Left ventricle myocardium superior (tissue), 1 donor: ENCODE measurements around the gene NKD1. TPM values are rescaled to one million over a fixed set of nuclear protein-coding genes. Genes with fewer than 3 reads are reported as not detected.

Source experiments
- ATAC-seq: fragments of 200-7000 bp; cut with Tn5 transposase; one replicate; pipeline ENCODE4 v1.9.1; 2020; ENCODE audit warnings: mild to moderate bottlenecking, moderate library complexity
- DNase-seq: peaks from one replicate; pipeline ENCODE4 v3.0.0-alpha.2; 2020
- intact Hi-C: fragments of 100-400 bp; cut with micrococcal nuclease; formaldehyde crosslinking; loops from one replicate; pipeline ENCODE4 v1.11.0; 2022
- total RNA-seq: library from RNA; stranded (reverse); fragmentation: NEBNext Ultra II Directional; extraction: Animal tissue kit (Norgen Biotek cat#: 25700); gene quantifications from one replicate; pipeline ENCODE4 v1.2.1, GENCODE V29; 2021
- donor health status: DM: no; HTN: yes; CAD: no; lungs with severe emphysema.

The NKD1 gene
- total RNA-seq, 1 donor from 2014 or later = 0.59 TPM

GRCh38 chr16:50632927-50633800 is 85.0 kb downstream of the NKD1 start:
- DNase-seq (no peak), ATAC-seq (no peak)
- intact Hi-C loops = no loop called here

- DNase-seq = no peak
- intact Hi-C loops = no loop called here
- no peak for ATAC-seq
Measured at GRCh38 chr16:50634090-50634489, 85.9 kb downstream of the NKD1 start.

GRCh38 chr16:50634947-50635346 is 86.8 kb downstream of the NKD1 start:
- intact Hi-C loops = no loop called here
- no peak for ATAC-seq
- no peak for DNase-seq

- DNase-seq = no peak
- intact Hi-C loops = no loop called here
- no peak for ATAC-seq
Measured at GRCh38 chr16:50635505-50636392, 87.6 kb downstream of the NKD1 start.

DNA sequence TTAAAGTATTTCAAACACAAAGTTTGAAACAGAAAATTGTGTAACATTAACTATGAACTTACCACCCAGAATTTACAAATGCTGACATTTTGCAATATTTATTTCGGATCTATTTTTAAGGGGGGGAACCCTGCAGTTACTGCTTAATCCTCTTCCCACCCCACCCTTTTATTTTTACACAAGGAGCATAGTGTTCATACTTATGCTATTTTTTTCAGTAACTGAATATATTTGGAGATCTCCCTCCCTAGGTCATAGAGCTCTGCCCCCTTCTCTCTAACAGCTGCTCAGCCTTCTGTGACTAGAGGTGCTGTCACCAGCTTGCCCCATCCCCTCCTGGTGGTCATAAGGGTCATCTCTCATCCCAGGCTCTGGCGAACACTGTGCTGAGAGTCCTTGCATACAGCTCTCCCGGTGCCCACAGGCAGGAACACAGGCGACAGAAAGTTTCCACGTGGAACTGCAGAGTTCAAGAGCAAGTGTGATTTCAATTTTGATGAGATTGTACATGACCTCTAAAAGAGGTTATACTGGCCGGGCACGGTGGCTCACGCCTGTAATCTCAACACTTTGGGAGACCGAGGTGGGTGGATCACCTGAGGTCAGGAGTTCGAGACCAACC is 88.7 kb downstream of the NKD1 start:
- no peak for DNase-seq
- intact Hi-C loops = no loop called here
- ATAC-seq = no peak

DNA sequence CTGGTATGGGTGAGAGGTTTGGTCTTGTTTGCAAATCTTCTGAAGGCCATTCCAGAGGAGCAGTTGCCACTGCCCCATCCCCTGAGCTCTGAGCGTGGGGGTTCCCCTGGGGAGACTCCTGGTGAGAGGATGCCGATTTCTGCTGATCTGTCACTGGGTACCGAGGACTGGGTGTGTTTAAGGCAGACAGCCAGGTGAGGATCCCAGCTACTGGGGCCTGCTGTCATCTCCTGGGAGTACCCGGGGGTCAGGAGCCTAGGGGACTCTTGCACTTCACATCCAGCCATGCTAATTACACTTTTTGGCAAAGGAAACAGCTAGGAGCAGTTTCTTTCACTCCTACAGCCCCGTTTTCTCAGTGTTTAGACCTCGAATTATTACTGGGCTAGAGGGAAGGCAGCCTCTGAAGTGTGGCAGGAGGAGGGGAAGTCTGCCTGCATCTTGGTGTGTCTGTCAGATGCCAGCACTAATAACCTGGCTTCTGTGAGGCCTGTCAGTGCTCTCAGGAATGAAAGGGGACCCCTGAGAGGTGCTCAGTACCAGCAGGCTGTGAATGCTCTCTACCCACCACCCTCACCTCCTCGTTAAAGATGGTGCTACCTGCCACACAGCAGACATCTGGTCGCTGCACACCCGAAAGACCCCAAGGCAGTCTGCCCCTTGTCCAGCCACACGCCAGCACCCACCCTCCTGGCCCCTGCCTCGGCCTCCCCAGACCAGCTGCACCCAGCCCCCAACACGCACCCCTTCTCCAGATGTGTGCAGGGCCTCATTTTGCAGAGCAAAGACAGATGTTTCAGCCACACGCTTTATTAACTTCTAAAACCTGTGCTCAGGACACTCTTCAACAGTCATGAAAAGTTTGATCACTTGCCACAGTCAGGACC is 89.8 kb downstream of the NKD1 start:
- DNase-seq (no peak), ATAC-seq (no peak)
- intact Hi-C loops = no loop called here

GRCh38 chr16:50638816-50639670 is 90.8 kb downstream of the NKD1 start:
- no peak for DNase-seq
- intact Hi-C loops = no loop called here
- no peak for ATAC-seq

GRCh38 chr16:50640391-50640790 is 92.2 kb downstream of the NKD1 start:
- DNase-seq = no peak
- ATAC-seq = no peak
- intact Hi-C loops = no loop called here

GRCh38 chr16:50640919-50641817 is 93.0 kb downstream of the NKD1 start:
- ATAC-seq (no peak), DNase-seq (no peak)
- intact Hi-C loops = no loop called here

GRCh38 chr16:50641818-50642187 is 93.6 kb downstream of the NKD1 start:
- intact Hi-C loops = no loop called here
- ATAC-seq (no peak), DNase-seq (no peak)

- DNase-seq (no peak), ATAC-seq (no peak)
- intact Hi-C loops = no loop called here
Measured at GRCh38 chr16:50642349-50642748, 94.2 kb downstream of the NKD1 start.

- DNase-seq (no peak), ATAC-seq (no peak)
- intact Hi-C loops = no loop called here
Measured at GRCh38 chr16:50643192-50643591, 95.0 kb downstream of the NKD1 start.

DNA sequence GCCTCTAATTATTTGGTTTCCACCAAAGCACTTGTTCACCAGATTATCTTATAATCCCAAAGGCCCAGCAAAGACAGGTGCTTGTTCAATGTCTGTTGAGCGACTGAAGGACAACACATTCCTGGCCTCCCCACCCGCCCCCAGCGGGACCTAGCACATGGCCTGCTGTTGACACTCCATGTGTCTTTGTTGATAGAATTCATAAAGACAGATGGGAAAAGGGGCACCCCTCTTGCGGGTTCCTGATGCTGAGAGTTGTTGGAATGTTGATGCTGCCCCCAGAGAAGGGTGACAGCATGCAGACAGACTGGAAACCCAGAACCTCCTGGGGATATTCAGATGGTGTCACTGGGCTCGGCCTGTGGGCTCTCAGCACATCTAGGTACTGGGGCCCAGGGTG is 96.0 kb downstream of the NKD1 start:
- DNase-seq (no peak), ATAC-seq (no peak)
- intact Hi-C loops = no loop called here

DNA sequence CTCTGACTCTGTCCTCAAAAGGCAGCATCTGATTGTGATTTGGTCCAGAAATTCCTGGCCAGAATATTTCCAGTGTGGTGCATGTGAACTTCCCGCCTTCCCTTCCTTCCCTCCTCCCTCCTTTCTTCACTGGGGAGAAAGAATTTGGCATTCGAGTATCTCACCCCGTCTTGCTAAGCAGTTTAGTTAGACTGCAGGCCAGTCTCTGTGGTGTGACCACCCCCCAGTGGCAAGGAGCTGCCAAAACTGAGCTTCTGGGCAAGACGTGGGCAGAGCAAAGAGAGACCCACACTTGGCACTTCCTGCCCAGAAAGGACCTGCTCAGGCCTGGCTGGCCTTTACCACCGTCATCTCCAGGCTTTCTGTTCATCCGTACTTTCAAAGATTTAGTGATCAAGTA is 96.5 kb downstream of the NKD1 start:
- DNase-seq = no peak
- intact Hi-C loops = no loop called here
- ATAC-seq = peak; percentile 68

- DNase-seq (no peak), ATAC-seq (no peak)
- intact Hi-C loops = no loop called here
Measured at GRCh38 chr16:50645563-50646220, 97.5 kb downstream of the NKD1 start.

GRCh38 chr16:50646345-50646744 is 98.1 kb downstream of the NKD1 start:
- DNase-seq (no peak), ATAC-seq (no peak)
- intact Hi-C loops = no loop called here
